Endothelial cell of umbilical vein (primary cell): ENCODE measurements around the gene BCAN. TPM values are rescaled to one million over a fixed set of nuclear protein-coding genes. Genes with fewer than 3 reads are reported as not detected.

Experiments
- BruUV-seq: library from RNA; stranded (reverse); fragments of 400-500 nt; replicated peaks from 2 replicates; lab custom pipeline; 2021; lab: Mats Ljungman, UMichigan
- CTCF ChIA-PET: fragments of 300-600, 350-600 bp; sonication (Branson Sonifier 250); formaldehyde crosslinking; loops from one replicate; lab custom pipeline; 2021; ENCODE audit warnings: antibody characterized with exemption, inconsistent platforms; lab: Charles Lee
- POLR2A ChIA-PET: fragments of 300-600, 350-600 bp; sonication (Branson Sonifier 250); formaldehyde crosslinking; loops from one replicate; lab custom pipeline; 2021; ENCODE audit warnings: antibody characterized with exemption, inconsistent platforms; lab: Charles Lee
- DNase-seq: peaks from one replicate; pipeline ENCODE4 v3.0.0-alpha.2; 2011; ENCODE audit warnings: low read depth, low spot score
- FAIRE-seq: peaks from 2 replicates; lab custom pipeline; 2011; peaks lifted over from hg19 to GRCh38; lab: Jason Lieb, UNC
- H2AFZ ChIP-seq: 2 replicates; pipeline ENCODE4 v1.6.0; 2012; ENCODE audit warnings: low read depth, low read length, control low read depth, inconsistent platforms
- H3K27ac ChIP-seq: 2 replicates; pipeline ENCODE4 v1.5.1; 2011; ENCODE audit warnings: low read depth, mild to moderate bottlenecking, control low read depth, low read length, moderate library complexity; ENCODE audit not compliant: insufficient read depth
- H3K27me3 ChIP-seq, 2 experiments: 2 replicates each; pipeline versions ENCODE4 v1.6.0 to v1.6.1; 2011; ENCODE audit warnings: low read length in 2 of 2, mixed read lengths in 1 of 2; ENCODE audit not compliant: control insufficient read depth in 2 of 2, insufficient read depth in 2 of 2
- H3K36me3 ChIP-seq, 2 experiments: 2 replicates in 1 of 2; 3 replicates in 1 of 2; pipeline ENCODE4 v1.5.1; 2011; ENCODE audit warnings: low read length in 2 of 2, mild to moderate bottlenecking in 1 of 2, moderate library complexity in 1 of 2; ENCODE audit not compliant: control insufficient read depth in 2 of 2, insufficient read depth in 2 of 2; ENCODE audit errors: extremely low read depth in 1 of 2
- H3K4me1 ChIP-seq: 3 replicates; pipeline ENCODE4 v1.5.1; 2011; ENCODE audit warnings: mild to moderate bottlenecking, low read length; ENCODE audit not compliant: control insufficient read depth, insufficient read depth; ENCODE audit errors: extremely low read depth
- H3K4me2 ChIP-seq: 2 replicates; pipeline ENCODE4 v1.6.1; 2011; ENCODE audit warnings: low read length, control low read depth, mixed read lengths; ENCODE audit not compliant: insufficient read depth
- H3K4me3 ChIP-seq, 3 experiments: fragments of 200-600 bp in 1 of 3; sonication (generic), shearing (Covaris generic) in 1 of 3; replicated peaks in 1 of 3; 2 replicates each; pipeline ENCODE4 v1.5.1; 2011 to 2016; ENCODE audit warnings: control low read depth in 3 of 3, low read length in 3 of 3, mild to moderate bottlenecking in 2 of 3, inconsistent platforms in 1 of 3, low read depth in 1 of 3, moderate library complexity in 1 of 3; ENCODE audit not compliant: insufficient read depth in 1 of 3
- H3K79me2 ChIP-seq: 2 replicates; pipeline ENCODE4 v1.6.0; 2012; ENCODE audit warnings: low read length, inconsistent platforms; ENCODE audit not compliant: control insufficient read depth, insufficient read depth
- H3K9ac ChIP-seq: replicated peaks from 2 replicates; pipeline ENCODE3; 2011; ENCODE audit warnings: low read length, control low read depth; ENCODE audit not compliant: insufficient read depth; ENCODE audit errors: extremely low read depth
- H3K9me1 ChIP-seq: replicated peaks from 3 replicates; pipeline ENCODE4 v1.6.0; 2011; ENCODE audit warnings: mild to moderate bottlenecking, low read length; ENCODE audit not compliant: control insufficient read depth, insufficient read depth; ENCODE audit errors: extremely low read depth
- H3K9me3 ChIP-seq: replicated peaks from 2 replicates; pipeline ENCODE4 v1.5.1; 2012; ENCODE audit warnings: low read length, inconsistent platforms; ENCODE audit not compliant: control insufficient read depth, insufficient read depth
- H4K20me1 ChIP-seq: replicated peaks from 2 replicates; pipeline ENCODE3; 2011; ENCODE audit warnings: mild to moderate bottlenecking, low read length; ENCODE audit not compliant: control insufficient read depth, insufficient read depth; ENCODE audit errors: extremely low read depth
- EZH2 ChIP-seq: IDR thresholded peaks from 2 replicates; pipeline ENCODE4 v1.6.1; 2012; ENCODE audit warnings: borderline replicate concordance, low read depth, mild to moderate bottlenecking, moderate library complexity, low read length, inconsistent platforms; ENCODE audit not compliant: severe bottlenecking
- FOS ChIP-seq: IDR thresholded peaks from 2 replicates; pipeline ENCODE4 v1.6.1; 2011; ENCODE audit warnings: mild to moderate bottlenecking, low read length, moderate library complexity, borderline replicate concordance; ENCODE audit not compliant: insufficient read depth
- GATA2 ChIP-seq: IDR thresholded peaks from 2 replicates; pipeline ENCODE4 v1.7.0; 2011; ENCODE audit warnings: low read depth, mild to moderate bottlenecking, moderate library complexity, mixed read lengths, low read length; ENCODE audit not compliant: insufficient read length, insufficient read depth
- JUN ChIP-seq: IDR thresholded peaks from 2 replicates; pipeline ENCODE4 v1.6.1; 2011; ENCODE audit warnings: borderline replicate concordance, low read depth; ENCODE audit not compliant: insufficient read length, insufficient read depth
- MYC ChIP-seq: IDR thresholded peaks from one replicate; pipeline ENCODE4 v1.6.1; 2011; ENCODE audit warnings: mild to moderate bottlenecking, low read depth, low read length
- POLR2A ChIP-seq: IDR thresholded peaks from 2 replicates; pipeline ENCODE4 v1.6.1; 2012; ENCODE audit warnings: low read depth, mild to moderate bottlenecking, control low read depth, low read length
- POLR2AphosphoS5 ChIP-seq: IDR thresholded peaks from 2 replicates; pipeline ENCODE4 v1.6.1; 2012; ENCODE audit warnings: low read depth, mild to moderate bottlenecking, control low read depth, low read length, moderate library complexity; ENCODE audit not compliant: insufficient read depth
- dilution Hi-C: fragments of 300-500 bp; cut with MboI; formaldehyde crosslinking; loops from one replicate; pipeline ENCODE4 v1.15.0; 2019; ENCODE audit warnings: low sequenced_read_pairs; ENCODE audit not compliant: extremely low pct_ligation_motif_present
- intact Hi-C: fragments of 100-400 bp; cut with micrococcal nuclease; formaldehyde crosslinking; loops from one replicate; pipeline ENCODE4 v1.10.0; 2022
- polyA plus RNA-seq, 4 experiments: library from polyadenylated mRNA; depleted of rRNA in 3 of 4; stranded (reverse) in 3 of 4; unstranded in 1 of 4; fragments of >200 nt; gene quantifications; 2 replicates each; pipeline versions ENCODE4 v1.2.1 to v1.2.3, GENCODE V29; 2011 to 2012; ENCODE audit warnings: missing spikeins in 1 of 4
- total RNA-seq: library from RNA; stranded (reverse); gene quantifications from 2 replicates; pipeline ENCODE4 v1.2.3, GENCODE V29; 2021
- TF ChIP-seq, protein P1 (sequence below): IDR thresholded peaks from 2 replicates; pipeline ENCODE4 v1.6.1; 2011; ENCODE audit not compliant: insufficient read depth, insufficient read length
- TF ChIP-seq, protein P2 (sequence below), 2 donors: IDR thresholded peaks; 1 replicate in 1 of 2; 2 replicates in 1 of 2; pipeline ENCODE4 v1.5.1; 2011; ENCODE audit warnings: low read length in 2 of 2, mild to moderate bottlenecking in 2 of 2, moderate library complexity in 2 of 2, control low read depth in 1 of 2, inconsistent platforms in 1 of 2, low read depth in 1 of 2; ENCODE audit not compliant: insufficient read depth in 1 of 2; ENCODE audit errors: extremely low read depth in 1 of 2

BCAN gene
- total and polyA plus RNA-seq, 2 donors (not counting 3 experiments of a cell fraction or from before 2014, with no cell fraction given) = 0.15 TPM; not detected in 1

DNA sequence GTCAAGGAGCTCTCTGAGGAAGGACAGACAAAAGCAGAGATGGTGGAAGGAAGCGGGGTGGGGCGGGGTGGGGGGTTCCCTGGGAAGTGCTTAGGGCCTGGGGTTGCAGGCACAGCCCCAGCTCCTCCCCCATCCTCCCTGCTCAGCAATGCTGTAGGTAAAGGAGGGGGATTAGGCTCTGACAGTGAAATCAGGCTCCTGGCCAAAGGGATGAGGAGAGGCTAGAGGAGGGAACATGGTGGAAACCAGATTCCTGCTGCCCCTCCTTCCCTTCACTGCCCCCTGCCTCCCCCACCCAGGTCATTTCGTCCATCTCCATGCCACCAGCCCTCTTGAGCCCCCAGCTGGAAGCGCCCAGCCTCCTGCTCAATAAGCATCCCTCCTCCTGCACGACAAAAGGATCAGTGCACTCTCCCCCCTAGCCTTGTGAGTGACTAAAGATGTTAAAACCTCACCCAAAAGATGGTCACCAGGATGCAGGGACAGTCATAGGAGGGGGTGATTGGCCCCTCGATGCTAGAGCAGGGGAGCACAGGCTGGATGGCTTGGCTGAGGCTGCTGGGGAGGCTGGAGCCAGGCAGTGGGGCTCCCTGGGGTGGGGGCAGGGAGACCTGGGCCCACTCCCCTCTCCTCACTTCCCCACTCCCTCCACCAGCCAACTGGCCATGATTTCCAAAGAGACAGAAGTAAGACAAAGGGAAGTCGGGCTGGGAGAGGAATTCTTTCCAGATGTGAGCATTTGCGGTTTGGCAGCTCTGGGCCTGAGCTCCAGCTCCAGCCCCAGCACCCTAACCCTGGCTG is 65.7 kb downstream of the BCAN start:
- no TSS peak for BruUV-seq
- Histone ChIP-seq H3K27me3 (peaks cover 0 to 3% of the 10 kb centered on the region in 2 experiments), H3K36me3 (no peaks in the 10 kb centered on the region), H3K9me1 (no peaks in the 10 kb centered on the region), H3K4me2 (no peak overlapping the region), H3K9me3 (no peaks in the 10 kb centered on the region), H3K27ac (no peak overlapping the region), H3K4me3 (no peak overlapping the region), H2AFZ (no peak overlapping the region), H4K20me1 (no peaks in the 10 kb centered on the region), H3K79me2 (no peaks in the 10 kb centered on the region), H3K9ac (no peak overlapping the region), H3K4me1 (peaks cover 19% of the 10 kb centered on the region)
- no peak for FAIRE-seq
- no peak for DNase-seq
- dilution Hi-C loops (no loop called here), intact Hi-C loops (no loop called here)
- ChIA-PET POLR2A (no interaction called here), CTCF (interaction anchor here (1.1 to 15.5 kb wide), 10 partner anchors 8 to 83 kb away, joined by 3 to 453 read pairs (median 12); partner anchors contain the start of gene NES)
- TF ChIP-seq, protein P1, sequence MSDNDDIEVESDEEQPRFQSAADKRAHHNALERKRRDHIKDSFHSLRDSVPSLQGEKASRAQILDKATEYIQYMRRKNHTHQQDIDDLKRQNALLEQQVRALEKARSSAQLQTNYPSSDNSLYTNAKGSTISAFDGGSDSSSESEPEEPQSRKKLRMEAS = no peak
- TF ChIP-seq MYC = no peak
- no peak for TF ChIP-seq FOS
- TF ChIP-seq JUN = no peak
- TF ChIP-seq GATA2 = no peak
- TF ChIP-seq POLR2AphosphoS5 = no peak

DNA sequence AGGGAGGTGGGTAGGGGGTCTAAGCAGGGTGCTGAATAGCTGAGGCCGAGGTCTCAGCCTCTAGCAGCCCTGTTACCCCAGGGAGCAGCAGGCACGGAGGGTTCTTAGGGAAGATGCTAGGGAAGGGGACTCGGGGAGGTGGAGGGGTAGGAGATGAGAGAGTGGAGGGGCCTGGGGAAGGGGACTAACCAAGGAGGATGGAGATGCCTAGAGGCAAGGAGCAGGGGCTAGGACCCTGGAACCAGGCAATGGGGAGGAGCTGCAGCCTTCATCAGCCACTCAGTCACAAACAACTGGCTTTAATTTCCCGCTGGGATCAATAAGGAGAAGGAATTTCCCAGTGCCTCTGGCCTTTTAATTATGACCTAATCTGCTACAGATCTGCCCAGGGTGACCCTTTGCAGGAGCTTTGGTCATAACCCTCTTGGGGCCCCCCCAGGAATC is 66.3 kb downstream of the BCAN start:
- no peaks in the 10 kb centered on the region for H3K9me3 ChIP-seq
- H3K4me3 ChIP-seq = no peak overlapping the region
- intact Hi-C loops (no loop called here), dilution Hi-C loops (no loop called here)
- POLR2A ChIA-PET = no interaction called here
- DNase-seq (no peak), FAIRE-seq (no peak)
- CTCF ChIA-PET = interaction anchor here (1.1 to 15.5 kb wide), 3 partner anchors 18 to 31 kb away, joined by 3 to 453 read pairs (median 12); partner anchors contain the start of gene NES
- no peak overlapping the region for H3K9ac ChIP-seq
- no peak overlapping the region for H3K27ac ChIP-seq
- H3K4me1 ChIP-seq = peaks cover 19% of the 10 kb centered on the region
- TF ChIP-seq, protein P2, sequence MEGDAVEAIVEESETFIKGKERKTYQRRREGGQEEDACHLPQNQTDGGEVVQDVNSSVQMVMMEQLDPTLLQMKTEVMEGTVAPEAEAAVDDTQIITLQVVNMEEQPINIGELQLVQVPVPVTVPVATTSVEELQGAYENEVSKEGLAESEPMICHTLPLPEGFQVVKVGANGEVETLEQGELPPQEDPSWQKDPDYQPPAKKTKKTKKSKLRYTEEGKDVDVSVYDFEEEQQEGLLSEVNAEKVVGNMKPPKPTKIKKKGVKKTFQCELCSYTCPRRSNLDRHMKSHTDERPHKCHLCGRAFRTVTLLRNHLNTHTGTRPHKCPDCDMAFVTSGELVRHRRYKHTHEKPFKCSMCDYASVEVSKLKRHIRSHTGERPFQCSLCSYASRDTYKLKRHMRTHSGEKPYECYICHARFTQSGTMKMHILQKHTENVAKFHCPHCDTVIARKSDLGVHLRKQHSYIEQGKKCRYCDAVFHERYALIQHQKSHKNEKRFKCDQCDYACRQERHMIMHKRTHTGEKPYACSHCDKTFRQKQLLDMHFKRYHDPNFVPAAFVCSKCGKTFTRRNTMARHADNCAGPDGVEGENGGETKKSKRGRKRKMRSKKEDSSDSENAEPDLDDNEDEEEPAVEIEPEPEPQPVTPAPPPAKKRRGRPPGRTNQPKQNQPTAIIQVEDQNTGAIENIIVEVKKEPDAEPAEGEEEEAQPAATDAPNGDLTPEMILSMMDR (IDR thresholded peaks at IDR 0.05; ENCODE audit: extremely low read depth in 1 of 2, insufficient read depth in 1 of 2, low read depth in 1 of 2, low read length in 2 of 2) = no peak
- TF ChIP-seq POLR2A (no peak), MYC (no peak), EZH2 (no peak), FOS (no peak)
- H3K27me3 ChIP-seq = peaks cover 0 to 3% of the 10 kb centered on the region in 2 experiments
- H3K4me2 ChIP-seq = no peak overlapping the region
- no peak overlapping the region for H2AFZ ChIP-seq
- H3K36me3 ChIP-seq = no peaks in the 10 kb centered on the region
- BruUV-seq = no TSS peak
- no peaks in the 10 kb centered on the region for H3K9me1 ChIP-seq
- no peaks in the 10 kb centered on the region for H3K79me2 ChIP-seq
- H4K20me1 ChIP-seq = no peaks in the 10 kb centered on the region
